Breast epithelium (tissue), 4 donors: ENCODE data around the gene GUCD1. TPM values are rescaled to one million over a fixed set of nuclear protein-coding genes. Genes with fewer than 3 reads are reported as not detected.

Source experiments
- DNase-seq, 2 donors: peaks; one replicate each; pipeline ENCODE4 v3.0.0-alpha.2; 2019; ENCODE audit warnings: low spot score in 2 of 2
- H3K27ac ChIP-seq, 2 donors: fragments of 200-600 bp; sonication (generic) in 1 of 2; one replicate each; pipeline ENCODE4 v1.5.1; 2016 to 2019; ENCODE audit warnings: mild to moderate bottlenecking in 1 of 2
- H3K27me3 ChIP-seq, 2 donors: fragments of 200-600 bp; sonication (generic) in 1 of 2; one replicate each; pipeline versions ENCODE4 v1.5.1 to v1.6.0; 2017 to 2019; ENCODE audit warnings: control low read depth in 1 of 2, mild to moderate bottlenecking in 1 of 2
- H3K36me3 ChIP-seq: fragments of 200-600 bp; one replicate; pipeline ENCODE4 v1.5.1; 2019
- H3K4me1 ChIP-seq, 2 donors: fragments of 200-600 bp; sonication (generic); one replicate each; pipeline ENCODE4 v1.5.1; 2016 to 2019; ENCODE audit warnings: control low read depth in 1 of 2
- H3K4me3 ChIP-seq, 3 donors: fragments of 200-600 bp; sonication (generic); 1 replicate in 2 of 3; 2 replicates in 1 of 3; pipeline ENCODE4 v1.5.1; 2016 to 2019; ENCODE audit warnings: mild to moderate bottlenecking in 3 of 3, moderate library complexity in 2 of 3
- H3K9me3 ChIP-seq, 2 donors: fragments of 200-600 bp; sonication (generic) in 1 of 2; one replicate each; pipeline ENCODE4 v1.5.1; 2016 to 2019; ENCODE audit warnings: control low read depth in 1 of 2
- CTCF ChIP-seq, 3 donors: fragments of 450-650 bp; IDR thresholded peaks; one replicate each; pipeline ENCODE4 v1.5.1; 2016 to 2017; ENCODE audit warnings: antibody characterized with exemption in 3 of 3, mild to moderate bottlenecking in 3 of 3, moderate library complexity in 3 of 3
- POLR2A ChIP-seq: fragments of 450-650 bp; IDR thresholded peaks from one replicate; pipeline ENCODE4 v1.6.1; 2016; ENCODE audit warnings: antibody characterized with exemption, mild to moderate bottlenecking, moderate library complexity
- POLR2AphosphoS5 ChIP-seq, 3 donors: sonication (generic); formaldehyde crosslinking; IDR thresholded peaks; one replicate each; pipeline ENCODE4 v1.6.1; 2017; ENCODE audit warnings: antibody characterized with exemption in 3 of 3
- intact Hi-C: fragments of 100-400 bp; cut with DNase I; formaldehyde crosslinking; loops from one replicate; pipeline ENCODE4 v1.15.1; 2023; ENCODE audit warnings: low total_unique reads
- total RNA-seq, 3 donors: library from RNA; depleted of rRNA; stranded (reverse); fragments of >200 nt; gene quantifications; one replicate each; pipeline ENCODE4 v1.1.0, GENCODE V29; 2016

The GUCD1 gene
- total RNA-seq, 3 donors from 2014 or later, result 89.6 to 177 (median 91.4) TPM

DNA sequence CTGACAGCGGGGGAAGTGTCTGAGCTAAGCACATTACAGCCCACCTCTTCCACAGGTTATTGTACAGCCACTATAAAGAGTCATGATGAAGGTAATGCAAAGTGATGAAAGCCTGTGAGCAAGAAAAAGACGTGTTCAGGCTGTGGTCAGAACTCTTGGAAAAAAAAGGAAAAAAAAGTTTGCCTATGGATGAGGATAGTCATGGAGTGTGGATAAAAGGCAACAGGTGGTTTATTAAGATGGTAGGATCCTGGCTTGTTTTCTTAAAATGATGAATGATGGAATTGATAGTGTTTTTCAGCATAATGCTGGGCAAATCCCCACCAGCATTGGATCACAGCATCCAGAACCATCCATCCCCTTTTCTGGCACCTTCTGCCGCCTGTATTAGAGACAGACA, 36.7 kb downstream of the GUCD1 start:
- intact Hi-C loops, result loop anchor here (10.0 kb wide), 1 partner anchor 463 kb away; no protein-coding TSS in a partner anchor
- no peaks in the 10 kb centered on the region for H3K9me3 ChIP-seq
- TF ChIP-seq POLR2AphosphoS5 (IDR thresholded peaks at IDR 0.05) (no peak), CTCF (IDR thresholded peaks at IDR 0.05) (no peak), POLR2A (no peak)

DNA sequence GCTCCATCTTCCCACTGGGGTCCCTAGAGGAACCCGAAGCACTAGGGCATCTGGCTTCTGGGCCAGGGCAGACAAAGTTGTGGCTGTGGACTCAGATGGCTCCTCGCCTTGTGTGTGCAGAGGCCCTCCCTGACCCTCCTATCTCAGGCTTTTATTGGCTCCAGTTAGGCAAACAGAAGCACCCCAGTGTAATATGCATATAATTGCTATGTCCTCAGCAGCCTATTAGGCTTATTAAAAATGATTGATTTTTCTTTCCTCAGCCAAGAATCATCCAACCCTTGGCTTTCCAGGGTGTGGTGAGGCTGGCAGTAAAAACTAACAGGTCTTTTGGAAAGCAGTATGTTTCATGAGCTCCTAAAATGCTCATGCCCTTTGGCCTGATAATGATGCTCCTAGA, 37.5 kb downstream of the GUCD1 start:
- TF ChIP-seq POLR2A (no peak), POLR2AphosphoS5 (IDR thresholded peaks at IDR 0.05) (no peak), CTCF (IDR thresholded peaks at IDR 0.05) (no peak)
- Histone ChIP-seq H3K4me3 (no peak overlapping the region), H3K27ac (no peak overlapping the region), H3K9me3 (no peaks in the 10 kb centered on the region), H3K27me3 (no peaks in the 10 kb centered on the region), H3K36me3 (no peaks in the 10 kb centered on the region), H3K4me1 (no peaks in the 10 kb centered on the region)
- no peak for DNase-seq
- intact Hi-C loops, result loop anchor here (10.0 kb wide), 1 partner anchor 463 kb away; no protein-coding TSS in a partner anchor

More for the DNA sequence above, 36.7 kb downstream of the GUCD1 start:
- H3K4me3 ChIP-seq, result no peak overlapping the region
- DNase-seq, result no peak
- no peaks in the 10 kb centered on the region for H3K36me3 ChIP-seq
- no peaks in the 10 kb centered on the region for H3K4me1 ChIP-seq
- no peaks in the 10 kb centered on the region for H3K27me3 ChIP-seq
- H3K27ac ChIP-seq, result no peak overlapping the region

GRCh38 chr22:24516301-24516737, 38.6 kb downstream of the GUCD1 start:
- no peak for DNase-seq
- Histone ChIP-seq H3K4me1 (no peaks in the 10 kb centered on the region), H3K27me3 (no peaks in the 10 kb centered on the region), H3K36me3 (no peaks in the 10 kb centered on the region), H3K27ac (no peak overlapping the region), H3K9me3 (no peaks in the 10 kb centered on the region), H3K4me3 (no peak overlapping the region)
- intact Hi-C loops, result loop anchor here (10.0 kb wide), 1 partner anchor 462 kb away; no protein-coding TSS in a partner anchor
- TF ChIP-seq POLR2AphosphoS5 (IDR thresholded peaks at IDR 0.05), result no peak
- no peak for TF ChIP-seq POLR2A
- TF ChIP-seq CTCF (IDR thresholded peaks at IDR 0.05), result no peak

DNA sequence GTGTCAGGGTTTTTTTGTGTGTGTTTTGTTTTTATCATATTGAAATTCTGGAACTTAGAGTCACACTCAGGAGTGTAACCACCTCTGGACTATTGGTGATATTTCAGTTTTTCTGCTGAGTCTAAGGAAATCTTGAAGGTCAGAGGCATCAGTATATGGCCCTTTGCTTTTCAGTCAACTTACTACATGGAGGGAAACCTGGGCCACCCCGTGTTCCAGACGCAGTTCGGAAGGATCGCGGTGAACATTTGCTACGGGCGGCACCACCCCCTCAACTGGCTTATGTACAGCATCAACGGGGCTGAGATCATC, 40.0 kb downstream of the GUCD1 start:
- Histone ChIP-seq H3K36me3 (no peaks in the 10 kb centered on the region), H3K4me3 (no peak overlapping the region), H3K27ac (no peak overlapping the region), H3K4me1 (no peaks in the 10 kb centered on the region), H3K9me3 (no peaks in the 10 kb centered on the region), H3K27me3 (no peaks in the 10 kb centered on the region)
- intact Hi-C loops, result loop anchor here (10.0 kb wide), 1 partner anchor 460 kb away; no protein-coding TSS in a partner anchor
- DNase-seq, result no peak
- no peak for TF ChIP-seq POLR2A
- TF ChIP-seq CTCF (IDR thresholded peaks at IDR 0.05), result no peak
- no peak for TF ChIP-seq POLR2AphosphoS5 (IDR thresholded peaks at IDR 0.05)

- Histone ChIP-seq H3K4me3 (no peak overlapping the region), H3K27me3 (no peaks in the 10 kb centered on the region), H3K36me3 (no peaks in the 10 kb centered on the region), H3K9me3 (no peaks in the 10 kb centered on the region), H3K4me1 (no peaks in the 10 kb centered on the region), H3K27ac (no peak overlapping the region)
- DNase-seq, result no peak
- intact Hi-C loops, result loop anchor here (10.0 kb wide), 1 partner anchor 460 kb away; no protein-coding TSS in a partner anchor
- TF ChIP-seq CTCF (IDR thresholded peaks at IDR 0.05), result no peak
- no peak for TF ChIP-seq POLR2AphosphoS5 (IDR thresholded peaks at IDR 0.05)
- TF ChIP-seq POLR2A, result no peak
Observed at GRCh38 chr22:24514241-24515026, 40.5 kb downstream of the GUCD1 start.
